Measurements from ENCODE around the gene PSMC4. TPM values are rescaled to one million over a fixed set of nuclear protein-coding genes. Genes with fewer than 3 reads are reported as not detected.

Gene PSMC4
- 75.2 and 119 TPM in 2 replicates for total RNA-seq (ENCODE audit: low replicate concordance)

DNA sequence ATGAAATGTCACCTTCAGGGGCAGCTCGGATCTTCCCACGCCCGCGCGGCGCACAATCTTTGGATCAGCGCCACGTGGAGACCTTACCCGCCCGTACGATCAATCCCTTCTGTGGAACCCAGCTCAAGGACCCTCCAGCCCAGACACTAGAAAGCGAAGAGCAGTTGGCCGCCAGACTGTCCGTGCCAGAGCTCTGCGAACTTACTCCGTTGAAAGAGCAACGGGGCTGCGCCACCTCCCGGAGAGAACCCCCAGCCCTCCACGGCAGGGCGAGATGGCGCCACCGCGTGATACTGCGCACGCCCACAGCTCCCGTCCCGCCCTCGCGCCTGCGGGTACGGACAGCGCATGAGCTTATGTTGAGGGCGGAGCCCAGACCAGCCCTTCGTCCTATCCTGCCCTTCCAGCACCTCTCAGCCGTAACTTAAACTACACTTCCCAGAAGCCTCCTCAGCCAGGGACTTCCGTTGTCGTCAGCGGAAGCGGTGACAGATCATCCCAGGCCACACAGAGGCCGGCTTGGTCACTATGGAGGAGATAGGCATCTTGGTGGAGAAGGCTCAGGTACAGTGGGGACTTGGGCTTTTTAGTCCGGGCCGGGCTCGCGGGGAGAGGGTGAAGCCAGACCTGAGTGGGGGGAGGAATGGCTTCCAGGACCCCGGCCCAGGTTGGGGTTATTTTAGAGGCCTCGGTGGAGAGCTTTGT, at the start of gene PSMC4:
Gene PSMC4, plus strand, starts transcription at position 491 of the 705 bp plus-strand sequence. Its CDS starts 38 bp downstream, at position 529.

DNA sequence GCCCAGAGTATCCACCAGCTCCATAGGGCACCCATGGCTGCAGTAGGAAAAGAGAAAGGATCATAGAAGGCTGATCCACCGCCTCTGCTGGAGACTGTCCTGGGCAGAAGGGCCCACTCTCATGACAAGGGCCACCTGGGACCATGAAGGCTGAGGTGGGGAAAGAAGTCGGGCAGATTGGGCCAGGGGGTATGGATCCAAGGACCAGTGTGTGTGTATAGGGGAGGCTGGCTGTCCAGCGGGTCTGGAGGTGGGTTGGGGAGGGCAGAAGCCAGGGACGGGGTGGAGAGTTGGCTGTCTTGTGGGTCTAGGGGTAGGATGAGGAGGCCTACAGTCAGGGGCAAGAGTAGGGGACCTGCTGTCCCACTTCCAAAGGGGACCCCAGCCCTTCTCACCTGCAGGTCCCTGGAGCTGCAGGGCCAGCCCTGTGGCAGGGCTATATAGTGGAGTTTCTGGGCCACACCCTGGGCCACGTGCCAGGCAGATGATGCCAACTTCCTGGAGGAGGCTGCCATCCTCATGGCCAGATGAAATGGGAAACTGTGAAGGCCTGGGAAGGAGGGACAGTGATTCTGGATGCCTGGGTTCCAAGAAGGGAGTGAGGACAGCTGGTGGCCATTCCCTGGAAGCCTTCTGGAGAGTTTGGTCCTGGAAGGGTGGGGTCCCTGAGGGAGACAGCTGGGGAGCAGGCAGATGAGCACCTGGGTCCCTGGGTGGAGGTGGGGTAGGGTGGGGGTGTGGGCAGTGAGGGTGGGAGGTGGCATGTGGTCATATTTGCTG, 36.2 kb upstream of the PSMC4 start, which contains the start of gene FCGBP:
Gene FCGBP, minus strand, starts transcription at position 51 of the 780 bp plus-strand sequence.

DNA sequence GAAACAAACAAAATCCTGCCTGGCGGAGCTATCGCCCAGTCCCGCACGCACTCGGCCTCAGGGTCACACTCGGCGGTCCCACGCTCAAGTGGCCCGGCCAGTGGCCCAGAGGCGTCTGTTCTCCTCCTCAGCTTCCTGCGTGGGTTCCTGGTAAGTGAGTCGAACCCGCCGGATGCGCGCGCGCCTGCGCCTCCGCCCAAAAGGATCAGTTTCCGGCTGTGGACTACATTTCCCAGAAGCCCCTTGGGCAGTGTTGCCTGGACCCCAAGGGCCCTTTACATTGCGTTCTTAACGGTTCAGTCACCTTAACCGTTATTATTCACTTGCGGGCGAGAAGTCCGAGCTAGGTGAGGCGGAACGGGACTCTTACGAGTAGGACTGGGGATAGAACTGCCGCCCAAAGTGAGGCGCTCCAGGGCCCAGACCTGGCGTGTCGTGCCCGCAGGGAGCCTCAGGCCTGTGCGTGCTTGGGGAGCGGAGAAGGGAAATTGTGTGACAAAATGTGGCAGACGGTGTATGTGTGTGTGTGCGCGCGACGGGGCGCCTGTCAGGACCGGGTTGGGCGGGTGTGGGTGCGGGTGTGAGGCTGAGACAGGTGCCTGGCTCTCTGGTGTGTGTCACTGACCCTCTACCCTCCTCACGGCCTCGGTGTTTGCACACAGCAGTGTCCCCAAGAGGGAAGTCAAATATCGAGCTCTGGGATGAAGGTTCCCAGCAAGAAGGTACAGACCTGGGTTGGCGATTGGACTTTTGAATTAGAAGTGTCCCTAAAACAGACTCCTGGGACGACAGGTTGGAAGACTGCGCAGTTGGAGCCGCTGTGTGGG, 26.1 kb downstream of the PSMC4 start, which contains the start of gene ZNF546:
Gene ZNF546, plus strand, starts transcription at position 250 of the 827 bp plus-strand sequence. CDS start 1,267 bp downstream, outside the sequence.

Other genes starting within 250 kb of the PSMC4 start
- gene CLC, start 233.1 kb upstream of the PSMC4 start, total RNA-seq (ENCODE audit: low replicate concordance) = not detected in 2 replicates
- not detected in 2 replicates for gene LEUTX, start 192.3 kb upstream of the PSMC4 start, total RNA-seq (ENCODE audit: low replicate concordance)
- 9.0 and 11.7 TPM in 2 replicates for gene DYRK1B, start 137.0 kb upstream of the PSMC4 start, total RNA-seq (ENCODE audit: low replicate concordance)
- gene FBL, start 124.8 kb upstream of the PSMC4 start, total RNA-seq (ENCODE audit: low replicate concordance) = 232 and 277 TPM in 2 replicates
- 0.15 and 2.7 TPM in 2 replicates for gene FCGBP, start 36.5 kb upstream of the PSMC4 start, total RNA-seq (ENCODE audit: low replicate concordance)
- 3.1 and 3.6 TPM in 2 replicates for gene ZNF546, start 25.9 kb downstream of the PSMC4 start, total RNA-seq (ENCODE audit: low replicate concordance)
- 12.3 and 13.2 TPM in 2 replicates for gene ZNF780B, start 85.1 kb downstream of the PSMC4 start, total RNA-seq (ENCODE audit: low replicate concordance)
- gene ZNF780A, start 119.8 kb downstream of the PSMC4 start, total RNA-seq (ENCODE audit: low replicate concordance) = 12.3 and 16.5 TPM in 2 replicates
- gene MAP3K10, start 220.3 kb downstream of the PSMC4 start, total RNA-seq (ENCODE audit: low replicate concordance) = 4.0 and 7.1 TPM in 2 replicates
- gene TTC9B, start 247.2 kb downstream of the PSMC4 start, total RNA-seq (ENCODE audit: low replicate concordance) = not detected in 2 replicates